ENCODE results near the gene S100A12.

The S100A12 gene

GRCh38 chr1:153364766-153365666 lies 10.4 kb downstream of the S100A12 start:
- no peak for DNase-seq

DNA sequence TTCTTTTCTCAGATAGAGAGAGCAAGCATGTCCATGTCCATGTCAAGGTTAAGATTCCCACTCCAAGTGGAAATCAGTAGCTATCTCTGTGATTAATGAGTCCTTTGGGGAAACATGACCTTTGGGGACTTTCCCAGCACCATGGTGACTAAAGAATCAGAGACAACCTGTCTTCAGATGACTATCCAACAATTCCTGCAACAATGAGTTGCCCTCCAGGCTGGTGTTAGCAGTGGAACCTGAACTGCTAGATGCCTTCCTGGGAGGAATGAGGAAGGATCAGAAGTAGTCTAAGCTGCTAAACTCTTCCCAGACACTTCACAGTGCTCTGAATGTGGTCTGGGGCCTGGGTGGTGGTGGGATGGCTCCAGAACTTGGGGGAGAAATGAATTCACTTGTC lies 11.3 kb downstream of the S100A12 start:
- no peak for DNase-seq

DNA sequence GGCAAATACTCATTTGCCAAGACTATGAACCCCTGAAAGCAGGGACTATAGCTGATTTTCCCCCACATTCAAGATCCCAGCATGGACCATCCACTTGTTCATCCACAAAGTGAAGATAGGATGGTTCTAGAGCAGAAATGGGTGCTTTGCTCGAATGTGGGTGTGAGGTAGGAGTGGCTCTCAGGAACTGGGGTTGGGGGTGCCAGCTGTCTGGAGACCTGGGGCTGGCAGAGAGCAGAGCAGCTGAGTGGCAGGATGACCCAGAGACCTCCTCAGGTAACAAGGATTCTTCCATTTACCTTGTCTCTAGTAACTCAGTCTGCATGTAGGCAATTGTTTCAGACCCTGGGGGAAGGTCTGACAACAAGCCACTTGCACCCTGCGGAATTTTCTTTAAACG lies 11.8 kb downstream of the S100A12 start:
- DNase-seq: no peak

DNA sequence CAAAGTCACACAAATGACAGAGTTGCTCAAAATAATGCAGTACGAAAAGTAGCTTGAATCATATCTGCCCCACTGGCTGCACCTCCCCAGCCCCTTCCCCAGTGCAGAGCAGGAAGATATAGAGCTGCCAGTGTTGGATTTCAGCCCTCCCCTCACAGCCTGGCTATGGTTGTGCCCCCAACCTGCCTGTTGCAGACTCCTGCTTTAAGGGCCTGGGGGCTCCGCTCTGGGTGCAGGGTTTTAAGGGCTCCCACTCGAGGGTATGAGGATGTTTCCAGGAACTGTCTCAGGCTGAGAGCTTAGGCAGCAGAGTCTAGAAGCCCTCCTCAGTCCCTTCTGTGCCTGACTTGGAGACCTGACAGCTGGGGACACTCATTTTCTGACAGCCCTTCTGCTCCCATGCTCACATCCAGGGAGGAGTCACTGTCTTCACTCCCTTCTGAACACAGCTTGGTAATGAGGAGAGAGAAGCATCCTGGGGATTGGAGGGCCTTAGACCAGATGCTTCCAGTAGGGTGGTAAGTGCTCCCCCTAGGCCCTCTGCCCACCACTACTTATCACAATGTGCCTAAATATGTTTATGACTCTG lies 13.1 kb downstream of the S100A12 start:
- DNase-seq: no peak

DNA sequence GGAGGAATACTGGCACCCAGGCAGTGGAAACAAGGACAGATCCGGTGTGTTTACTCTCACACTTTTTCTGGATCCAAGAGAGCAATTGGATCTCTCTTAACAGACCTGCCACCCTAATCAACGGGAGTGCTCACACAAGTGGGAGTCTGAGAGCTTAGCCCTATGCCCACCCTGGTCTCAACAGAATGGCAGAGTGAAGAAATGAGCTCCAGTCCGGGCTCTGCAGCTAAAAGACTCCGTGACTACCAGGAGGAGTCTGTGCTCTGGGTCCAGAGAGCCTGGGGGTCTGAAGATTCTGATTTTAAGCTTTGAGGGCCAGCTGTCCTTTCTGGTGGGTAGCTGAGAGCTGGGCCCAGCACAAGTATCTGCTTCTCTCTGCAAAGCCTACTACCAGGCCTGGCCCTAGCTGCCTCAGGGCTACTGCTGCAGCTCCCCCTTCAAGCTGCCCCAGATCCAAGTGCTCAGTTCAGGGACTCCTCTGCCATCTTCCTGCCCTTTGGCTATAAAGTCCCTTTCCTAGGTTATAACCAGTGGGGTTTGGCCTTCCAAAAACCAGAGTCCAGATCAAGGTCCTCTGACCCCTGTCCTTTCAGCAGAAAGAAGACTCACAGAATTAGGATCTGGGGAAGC lies 13.8 kb downstream of the S100A12 start:
- no peak for DNase-seq

- no peak for DNase-seq
These were observed 14.6 kb downstream of the S100A12 start for GRCh38 chr1:153360592-153361479.

DNA sequence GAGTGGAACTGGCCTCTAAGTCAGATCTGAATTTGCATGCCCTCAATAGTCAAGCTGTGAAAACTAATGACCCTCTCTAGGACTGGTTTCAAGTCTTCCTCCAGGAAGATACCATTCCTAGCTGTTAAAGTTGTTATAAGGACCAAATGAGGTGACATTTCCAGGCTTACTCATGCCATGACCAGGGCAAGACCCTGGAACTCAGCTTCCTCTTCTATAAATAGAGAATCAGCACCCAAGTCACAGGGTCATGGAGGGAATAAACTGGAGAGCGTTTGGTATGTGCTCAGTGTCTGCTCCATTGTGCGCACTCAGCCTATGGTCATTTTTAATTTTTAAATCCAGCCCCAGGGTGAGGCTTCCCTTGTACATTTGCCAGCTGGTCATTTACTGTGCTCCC lies 15.2 kb downstream of the S100A12 start:
- DNase-seq: no peak

DNA sequence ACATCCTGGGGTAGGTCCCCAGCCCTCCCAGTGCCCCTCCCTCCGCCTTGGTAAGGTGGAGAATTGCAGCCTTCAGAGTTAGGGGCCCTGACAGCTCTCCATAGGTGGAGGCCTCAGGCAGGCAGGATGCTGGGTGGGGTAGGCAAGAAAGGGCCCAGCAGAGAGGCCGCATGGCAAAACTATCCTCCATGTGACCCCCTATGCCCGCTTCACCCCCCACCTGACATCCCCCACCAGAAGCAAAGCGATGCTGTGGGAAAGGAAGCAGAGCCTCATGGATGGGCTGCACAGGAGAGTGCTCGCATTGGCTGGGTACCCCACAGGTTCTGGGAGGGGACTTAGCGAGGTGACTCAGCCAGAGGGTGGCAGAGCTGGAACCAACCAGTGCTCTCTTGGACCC lies 16.2 kb downstream of the S100A12 start:
- no peak for DNase-seq

DNA sequence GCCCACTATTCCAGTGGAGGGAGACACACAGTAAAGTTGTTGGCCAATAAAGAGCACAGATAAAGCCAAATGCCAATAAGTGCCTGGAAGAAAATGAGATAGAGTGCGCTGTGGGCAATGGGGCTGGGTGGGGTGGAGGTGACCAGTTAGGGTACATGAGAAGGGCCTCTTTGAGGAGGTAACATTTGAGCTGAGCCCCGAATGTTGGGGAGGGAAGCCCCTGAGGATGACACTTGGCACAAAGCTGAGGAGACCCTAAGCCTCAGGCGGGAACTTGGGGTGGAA lies 16.8 kb downstream of the S100A12 start:
- no peak for DNase-seq

DNA sequence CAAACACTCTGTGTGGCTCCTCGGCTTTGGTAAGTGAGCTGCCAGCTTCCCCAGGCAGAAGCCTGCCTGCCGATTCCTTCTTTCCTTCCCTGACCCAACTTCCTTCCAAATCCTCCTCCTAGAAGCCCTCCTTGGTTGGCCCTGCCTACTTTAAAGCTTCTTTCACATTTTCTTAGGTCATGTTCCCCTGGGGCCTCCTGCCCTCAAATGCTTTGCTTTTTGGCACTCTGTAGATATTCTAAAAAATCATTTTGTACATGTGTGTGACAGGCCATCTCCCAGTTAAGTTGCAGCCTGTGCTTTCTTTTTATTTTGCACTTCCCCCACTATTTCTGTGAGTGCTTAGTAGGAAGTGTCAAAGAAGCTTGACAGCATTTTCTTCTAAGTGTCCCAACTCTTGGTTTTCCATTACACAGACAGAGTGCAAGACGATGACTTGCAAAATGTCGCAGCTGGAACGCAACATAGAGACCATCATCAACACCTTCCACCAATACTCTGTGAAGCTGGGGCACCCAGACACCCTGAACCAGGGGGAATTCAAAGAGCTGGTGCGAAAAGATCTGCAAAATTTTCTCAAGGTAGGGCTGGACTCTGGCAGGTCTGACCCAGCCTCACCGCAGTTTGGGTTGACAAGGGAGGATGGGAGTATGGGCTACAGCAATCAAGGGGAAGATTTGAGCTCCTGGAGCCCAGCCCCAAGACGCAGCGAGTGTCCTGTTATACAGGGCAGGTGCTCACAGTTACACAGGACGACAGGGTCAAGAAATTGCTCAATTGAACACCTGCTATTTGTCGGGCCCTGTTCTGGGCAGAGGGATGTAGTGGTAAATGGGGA lies 17.3 kb downstream of the S100A12 start, which contains the start of gene S100A9:
S100A9 (plus strand) TSS at position 2 of the 838 bp plus-strand sequence; CDS start at position 432, 430 bp downstream.
- DNase-seq: no peak

DNA sequence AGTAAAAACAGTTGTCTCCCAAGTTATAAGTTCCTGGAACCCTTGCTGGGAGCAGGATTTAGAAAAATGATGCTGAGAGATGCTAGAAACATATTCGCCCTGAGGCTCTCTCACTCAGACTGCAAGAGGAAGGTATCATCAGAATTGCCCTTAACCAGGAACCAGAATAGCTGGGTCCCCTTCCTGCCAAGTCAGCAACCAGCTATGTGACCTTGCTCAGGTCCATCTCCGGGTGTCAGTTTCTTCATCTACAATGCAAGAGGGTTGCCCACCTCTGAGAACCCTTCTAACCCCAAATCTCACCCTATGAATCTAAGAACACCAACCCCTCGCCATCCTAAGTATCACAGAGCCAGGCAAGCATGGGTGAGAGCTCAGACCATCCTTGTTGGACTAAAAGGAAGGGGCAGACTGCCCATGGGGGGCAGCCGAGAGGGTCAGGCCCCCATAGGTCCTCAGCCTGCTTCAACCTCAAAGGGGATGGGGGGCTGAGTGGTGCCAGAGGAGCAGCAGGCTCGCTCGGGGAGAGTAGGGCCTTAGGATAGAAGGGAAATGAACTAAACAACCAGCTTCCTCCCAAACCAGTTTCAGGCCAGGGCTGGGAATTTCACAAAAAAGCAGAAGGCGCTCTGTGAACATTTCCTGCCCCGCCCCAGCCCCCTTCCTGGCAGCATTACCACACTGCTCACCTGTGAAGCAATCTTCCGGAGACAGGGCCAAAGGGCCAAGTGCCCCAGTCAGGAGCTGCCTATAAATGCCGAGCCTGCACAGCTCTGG lies 18.2 kb downstream of the S100A12 start:
- no peak for DNase-seq

DNA sequence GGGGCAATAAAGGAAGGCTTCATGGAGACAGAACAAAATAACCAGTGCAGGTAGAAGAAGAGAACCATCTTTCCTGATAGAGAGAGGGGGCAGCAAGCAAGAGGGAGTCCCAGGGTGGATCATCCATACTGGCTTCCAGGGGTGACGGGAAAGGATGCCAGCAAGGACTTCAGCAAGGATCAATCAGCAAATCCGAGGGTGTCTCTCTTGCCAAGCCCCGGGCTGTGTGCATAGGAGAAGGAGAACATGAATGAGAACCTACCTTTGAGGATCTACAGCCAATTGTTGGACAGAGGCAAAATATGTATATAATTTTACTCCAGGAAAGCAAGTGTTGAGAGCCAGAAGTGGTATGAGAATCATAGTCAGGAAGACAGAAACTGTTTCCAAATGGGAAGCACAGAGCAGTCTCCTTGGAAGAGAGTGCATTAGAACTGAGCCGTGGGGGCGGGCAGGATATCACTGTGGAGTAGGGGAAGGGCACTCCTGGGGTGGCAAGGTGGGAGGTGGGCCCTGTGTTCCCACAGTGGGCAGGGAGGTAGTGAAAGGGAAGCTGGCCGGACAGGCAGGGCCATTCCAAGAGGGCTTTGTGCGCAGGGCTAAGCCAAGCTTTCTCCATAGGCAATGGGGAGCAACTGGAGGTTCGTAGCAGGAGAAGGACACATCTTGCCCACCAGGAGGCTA lies 18.9 kb downstream of the S100A12 start:
- no peak for DNase-seq

DNA sequence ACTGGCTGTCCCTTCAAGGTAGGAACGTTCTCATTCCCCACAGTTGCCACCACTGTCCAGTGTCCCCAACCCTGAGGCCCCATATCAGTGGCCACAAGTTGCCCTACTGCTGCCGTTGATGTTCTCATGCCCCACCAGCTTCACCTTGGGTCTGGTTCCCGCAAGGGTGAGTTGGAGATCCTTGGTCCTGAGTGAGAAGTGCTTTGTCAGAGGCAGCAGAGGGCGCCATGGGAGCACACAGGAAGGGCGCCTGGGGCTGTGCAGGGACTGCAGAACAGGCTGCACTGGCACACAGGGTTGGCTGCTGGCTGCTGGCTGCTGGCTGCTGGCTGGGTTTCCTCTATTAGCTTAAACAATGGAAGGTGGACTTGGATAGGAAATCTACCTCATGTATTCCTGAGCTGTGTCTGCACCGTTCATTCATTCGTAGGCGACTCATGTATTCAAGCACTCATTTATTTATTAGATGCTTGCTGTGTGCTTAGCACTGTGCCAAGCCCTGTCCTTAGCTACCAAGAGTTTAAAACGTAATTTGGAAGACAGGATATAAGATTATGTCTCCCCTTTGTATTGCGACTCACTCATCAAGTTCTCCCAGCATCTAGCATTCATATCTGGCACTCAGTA lies 19.9 kb downstream of the S100A12 start:
- DNase-seq: no peak

GRCh38 chr1:153354515-153355193 lies 20.8 kb downstream of the S100A12 start:
- DNase-seq: no peak

DNA sequence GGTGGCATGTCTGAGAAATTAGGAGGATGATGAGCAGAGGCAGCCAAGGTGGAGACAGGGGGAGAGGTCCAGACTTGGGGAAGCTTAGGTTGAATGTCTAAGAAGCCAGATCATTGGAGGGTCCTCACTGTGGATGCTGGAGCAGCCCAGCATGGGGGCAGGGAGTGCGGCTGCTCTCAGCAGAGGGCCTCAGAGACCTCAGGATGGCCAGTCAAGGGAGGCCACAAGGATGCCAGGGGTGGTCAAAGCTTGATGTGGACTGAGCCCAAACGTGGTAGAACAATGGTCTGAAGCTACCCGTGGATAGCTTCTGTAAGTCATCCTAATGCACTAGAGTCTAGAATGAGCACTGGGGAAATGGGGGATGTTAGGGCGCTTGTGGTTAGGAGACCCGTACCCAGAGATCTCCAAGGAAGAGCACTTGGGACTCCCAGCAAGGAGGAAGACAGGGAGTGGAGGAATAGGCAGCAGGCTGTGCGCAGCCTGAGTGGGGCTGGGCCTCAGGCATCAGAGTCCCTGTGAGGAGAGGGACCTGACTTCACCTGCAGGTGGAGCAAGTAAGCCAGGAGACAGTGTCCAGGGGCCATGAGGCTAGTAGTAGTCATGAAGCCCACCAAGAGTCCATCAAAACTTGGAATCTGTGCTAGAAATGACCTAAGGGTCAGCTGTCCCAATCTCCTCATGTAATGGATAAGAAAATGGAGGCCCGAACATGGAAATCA lies 22.0 kb downstream of the S100A12 start:
- no peak for DNase-seq

- peak in 3 of 4 experiments; percentile 11 to 46 (median 14) for DNase-seq
These were observed 22.9 kb downstream of the S100A12 start for GRCh38 chr1:153352523-153352922.

DNA sequence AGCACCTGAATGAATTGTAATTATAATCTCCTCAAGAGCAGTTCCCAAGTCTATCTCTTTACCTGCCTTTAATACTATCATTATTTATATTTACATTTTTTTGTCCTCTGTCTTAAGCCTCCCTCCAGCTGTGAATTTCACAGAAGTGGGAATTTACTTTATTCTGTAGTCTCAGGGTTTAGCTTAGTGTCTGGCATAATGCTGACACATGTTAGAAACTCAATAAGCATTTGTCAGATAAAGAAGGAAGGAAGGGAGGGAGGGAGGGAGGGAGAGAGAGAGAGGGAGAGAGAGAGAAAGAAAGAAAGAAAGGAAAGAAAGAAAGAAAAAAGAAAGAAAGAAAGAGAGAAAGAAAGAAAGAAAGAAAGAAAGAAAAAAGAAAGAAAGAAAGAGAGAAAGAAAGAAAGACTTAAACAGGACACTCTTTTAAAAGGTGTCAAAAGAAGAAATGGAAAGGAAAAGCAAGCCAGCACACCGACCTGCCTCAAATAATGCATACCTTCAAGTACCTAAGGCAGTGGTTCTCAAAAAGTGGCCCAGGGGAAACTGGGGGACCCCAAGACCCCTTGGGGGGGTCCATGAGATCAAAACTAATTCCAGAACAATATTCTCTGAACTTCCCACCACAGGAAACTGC lies 25.0 kb downstream of the S100A12 start:
- DNase-seq: no peak

Measured in activated naive CD4-positive, alpha-beta T cell (primary cell).